Stomach (tissue), 9 donors: ENCODE data around the gene C1orf21. TPM values are rescaled to one million over a fixed set of nuclear protein-coding genes. Genes with fewer than 3 reads are reported as not detected.
"Not testable (repeated sequence)": the region's sequence is repeated elsewhere in the genome, so short reads cannot be mapped to it uniquely, and the experiment has no call there.

ENCODE experiments used
- DNase-seq, 2 donors: peaks; one replicate each; pipeline versions ENCODE4 v3.0.0 to v3.0.0-alpha.2; 2013 to 2019
- H3K27ac ChIP-seq, 5 donors: fragments of 200-600 bp in 4 of 5; sonication (generic) in 4 of 5; one replicate each; pipeline ENCODE4 v1.5.1; 2013 to 2019; ENCODE audit warnings: mild to moderate bottlenecking in 1 of 5, moderate library complexity in 1 of 5
- H3K27me3 ChIP-seq, 3 donors: fragments of 200-600 bp; sonication (generic); one replicate each; pipeline ENCODE4 v1.5.1; 2017 to 2019; ENCODE audit warnings: mixed run types in 1 of 3
- H3K36me3 ChIP-seq, 4 donors: fragments of 200-600 bp; sonication (generic); 1 replicate in 3 of 4; 2 replicates in 1 of 4; pipeline ENCODE4 v1.5.1; 2016 to 2019
- H3K4me1 ChIP-seq, 4 donors: fragments of 200-600 bp; sonication (generic); one replicate each; pipeline ENCODE4 v1.5.1; 2016 to 2019
- H3K4me3 ChIP-seq, 4 donors: fragments of 200-600 bp; sonication (generic) in 3 of 4; one replicate each; pipeline ENCODE4 v1.5.1; 2016 to 2019; ENCODE audit warnings: mild to moderate bottlenecking in 1 of 4
- H3K9me3 ChIP-seq, 4 donors: fragments of 200-600 bp; sonication (generic); one replicate each; pipeline ENCODE4 v1.5.1; 2016 to 2019
- CTCF ChIP-seq, 7 experiments: fragments of 450-650 bp in 4 of 7; fragments of 200-600 bp in 3 of 7; sonication (generic) in 3 of 7; IDR thresholded peaks; one replicate each; pipeline ENCODE4 v1.5.1; 2016 to 2019; ENCODE audit warnings: antibody characterized with exemption in 7 of 7, control low read depth in 2 of 7, mild to moderate bottlenecking in 1 of 7
- EP300 ChIP-seq: sonication (generic); formaldehyde crosslinking; IDR thresholded peaks from one replicate; pipeline ENCODE4 v1.6.1; 2017; ENCODE audit warnings: antibody characterized with exemption
- POLR2A ChIP-seq, 4 donors: fragments of 450-650 bp; IDR thresholded peaks; one replicate each; pipeline ENCODE4 v1.6.1; 2016; ENCODE audit warnings: antibody characterized with exemption in 4 of 4, control low read depth in 2 of 4, mild to moderate bottlenecking in 1 of 4, moderate library complexity in 1 of 4
- POLR2AphosphoS5 ChIP-seq, 3 donors: sonication (generic); formaldehyde crosslinking; IDR thresholded peaks; one replicate each; pipeline ENCODE4 v1.6.1; 2016; ENCODE audit warnings: antibody characterized with exemption in 3 of 3
- WGBS, 5 donors: extraction: QIAGEN DNeasy Blood & Tissue Kit in 3 of 5; methylation state at CpG; one replicate each; pipeline versions ENCODE4 v1.1.5 to v1.1.7; 2013 to 2018; 5-methylcytosine and 5-hydroxymethylcytosine counted together
- intact Hi-C: fragments of 100-400 bp; cut with DNase I; formaldehyde crosslinking; loops from one replicate; pipeline ENCODE4 v1.15.1; 2023; ENCODE audit warnings: low total_unique reads
- polyA plus RNA-seq, 3 donors: library from polyadenylated mRNA; stranded (reverse); fragments of 200-250 nt; gene quantifications; one replicate each; pipeline ENCODE4 v1.2.3, GENCODE V29; 2013
- total RNA-seq, 5 donors: library from RNA; depleted of rRNA; stranded (reverse); fragments of >200 nt; gene quantifications; one replicate each; pipeline versions ENCODE4 v1.1.0 to v1.2.3, GENCODE V29; 2014 to 2016
- donor health status: healthy with polysubstance abuse.
- donor health status: Bipolar disorder and iron deficiency.
- donor health status: healthy.

C1orf21 gene
- total and polyA plus RNA-seq, 8 donors, result 10.1 to 114 (median 37.4) TPM

GRCh38 chr1:184610876-184611595, 224.2 kb downstream of the C1orf21 start:
- intact Hi-C loops, result no loop called here
- H3K36me3 ChIP-seq, result no peaks in the 10 kb centered on the region
- H3K4me3 ChIP-seq, result peak overlapping the region in 1 of 4 donors; percentile 15
- H3K27ac ChIP-seq, result peak overlapping the region in 4 of 5 donors; percentile 54 to 85 (median 68)
- peak in 1 of 2 donors; percentile 67 for DNase-seq
- H3K9me3 ChIP-seq, result no peaks in the 10 kb centered on the region
- TF ChIP-seq POLR2AphosphoS5 (IDR thresholded peaks at IDR 0.05), result peak in 1 of 3 donors; percentile 37
- TF ChIP-seq POLR2A (IDR thresholded peaks at IDR 0.05), result no peak
- TF ChIP-seq EP300, result no peak
- TF ChIP-seq CTCF (IDR thresholded peaks at IDR 0.05), result no peak
- peaks cover 0 to 25% (median 11%) of the 10 kb centered on the region in 4 donors for H3K4me1 ChIP-seq
- H3K27me3 ChIP-seq, result no peaks in the 10 kb centered on the region
- 54 to 67% (median 62%) methylated on average over 12 of the region's 12 CpGs for WGBS, 5 donors

- intact Hi-C loops, H3K27me3 ChIP-seq, DNase-seq, H3K4me3 ChIP-seq, H3K36me3 ChIP-seq, H3K9me3 ChIP-seq: not testable (repeated sequence)
- peak; percentile 28 for TF ChIP-seq EP300
- H3K4me1 ChIP-seq, result peaks cover 0 to 23% (median 8%) of the 10 kb centered on the region in 4 donors
- WGBS, 5 donors, result 75 to 85% (median 82%) methylated on average over 5 of the region's 5 CpGs
- peak overlapping the region in 4 of 5 donors; percentile 54 to 85 (median 68) for H3K27ac ChIP-seq
These were observed 225.4 kb downstream of the C1orf21 start for GRCh38 chr1:184612229-184612628.

- Histone ChIP-seq H3K27ac (peak overlapping the region in 2 of 5 donors; percentile 38 to 85), H3K27me3 (no peaks in the 10 kb centered on the region), H3K36me3 (peaks cover 0 to under 1% (median 0%) of the 10 kb centered on the region in 4 donors), H3K4me1 (peaks cover 0 to 23% (median 8%) of the 10 kb centered on the region in 4 donors), H3K9me3 (no peaks in the 10 kb centered on the region), H3K4me3 (no peak overlapping the region)
- intact Hi-C loops, result no loop called here
- DNase-seq, result no peak
- WGBS, 5 donors, result 91 to 97% (median 95%) methylated on average over 7 of the region's 7 CpGs
- TF ChIP-seq POLR2A (IDR thresholded peaks at IDR 0.05) (no peak), EP300 (no peak), CTCF (IDR thresholded peaks at IDR 0.05) (no peak), POLR2AphosphoS5 (IDR thresholded peaks at IDR 0.05) (no peak)
These were observed 227.8 kb downstream of the C1orf21 start for GRCh38 chr1:184614667-184615066.

DNA sequence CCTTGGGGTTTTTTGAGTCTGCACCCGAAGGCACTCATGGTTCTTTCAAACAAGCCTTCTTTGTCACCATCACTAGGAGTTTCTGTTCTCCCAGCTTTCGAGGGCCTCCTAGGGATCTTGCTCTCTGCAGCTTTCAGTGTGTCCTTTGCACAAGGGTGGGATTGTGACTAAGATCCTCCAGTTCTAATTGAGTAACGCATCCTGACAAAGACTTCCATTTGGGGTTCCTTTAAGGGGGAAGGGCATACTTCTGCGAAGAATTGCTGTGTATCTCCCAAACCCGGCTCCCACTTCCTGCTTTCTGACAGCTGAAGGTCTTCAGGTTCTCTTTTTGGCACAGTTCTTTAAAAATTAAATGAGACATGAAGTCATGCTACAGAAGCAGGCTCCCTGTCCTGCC, 228.5 kb downstream of the C1orf21 start:
- Histone ChIP-seq H3K36me3 (peaks cover 0 to 4% (median 0%) of the 10 kb centered on the region in 4 donors), H3K4me3 (no peak overlapping the region), H3K9me3 (no peaks in the 10 kb centered on the region), H3K4me1 (peaks cover 0 to 24% (median 7%) of the 10 kb centered on the region in 4 donors), H3K27ac (peak overlapping the region in 1 of 5 donors; percentile 23), H3K27me3 (no peaks in the 10 kb centered on the region)
- peak in 1 of 2 donors; percentile 52 for DNase-seq
- no peak for TF ChIP-seq POLR2AphosphoS5 (IDR thresholded peaks at IDR 0.05)
- TF ChIP-seq POLR2A (IDR thresholded peaks at IDR 0.05), result no peak
- no peak for TF ChIP-seq EP300
- no peak for TF ChIP-seq CTCF (IDR thresholded peaks at IDR 0.05)
- intact Hi-C loops, result no loop called here
- WGBS, 5 donors, result 68 to 78% (median 75%) methylated on average over 5 of the region's 5 CpGs

DNA sequence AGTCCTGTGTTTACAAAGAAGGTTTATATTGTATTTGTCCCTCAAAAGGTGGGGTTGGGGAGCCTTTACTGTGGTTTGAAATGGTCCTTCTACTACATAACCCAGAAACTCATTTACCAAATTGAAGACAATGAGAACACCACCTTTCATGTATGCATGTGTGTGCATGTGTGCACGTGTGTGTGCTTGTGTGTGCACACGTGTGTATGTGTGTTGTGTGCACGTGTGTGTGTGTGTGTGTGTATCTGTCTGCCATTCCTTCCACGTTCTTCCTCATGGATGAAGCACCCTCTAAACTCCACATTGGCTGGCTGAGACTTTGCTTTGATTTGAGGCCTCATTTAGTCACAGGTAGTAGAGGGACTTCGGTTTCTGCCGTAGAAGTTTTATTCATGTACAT, 229.7 kb downstream of the C1orf21 start:
- WGBS, 5 donors, result 81 to 93% (median 86%) methylated on average over 4 to 6 of the region's 6 CpGs
- H3K27ac ChIP-seq, result no peak overlapping the region
- no peak for DNase-seq
- H3K27me3 ChIP-seq, result no peaks in the 10 kb centered on the region
- H3K4me1 ChIP-seq, result peaks cover 0 to 24% (median 8%) of the 10 kb centered on the region in 4 donors
- intact Hi-C loops, result no loop called here
- no peaks in the 10 kb centered on the region for H3K9me3 ChIP-seq
- TF ChIP-seq CTCF (IDR thresholded peaks at IDR 0.05) (no peak), EP300 (no peak), POLR2A (IDR thresholded peaks at IDR 0.05) (no peak), POLR2AphosphoS5 (IDR thresholded peaks at IDR 0.05) (no peak)
- H3K4me3 ChIP-seq, result no peak overlapping the region
- H3K36me3 ChIP-seq, result peaks cover 0 to 4% (median 0%) of the 10 kb centered on the region in 4 donors
